GM23248 (cell line): ENCODE measurements around the gene CA5A. TPM values are rescaled to one million over a fixed set of nuclear protein-coding genes. Genes with fewer than 3 reads are reported as not detected.

Experiments used
- DNase-seq: peaks from one replicate; pipeline ENCODE4 v3.0.0-alpha.2; 2015
- H2AFZ ChIP-seq: fragments of 200-600 bp; sonication (generic); 2 replicates; pipeline ENCODE4 v1.6.1; 2016; ENCODE audit warnings: antibody characterized with exemption
- H3F3A ChIP-seq: fragments of 200-600 bp; sonication (generic); 2 replicates; pipeline ENCODE4 v1.6.1; 2016; ENCODE audit warnings: mild to moderate bottlenecking, antibody characterized with exemption, mixed run types; ENCODE audit not compliant: insufficient read depth
- H3K27ac ChIP-seq: fragments of 200-600 bp; sonication (generic); 2 replicates; pipeline ENCODE4 v1.5.1; 2016; ENCODE audit warnings: mild to moderate bottlenecking
- H3K27me3 ChIP-seq: fragments of 200-600 bp; sonication (generic); replicated peaks from 2 replicates; pipeline ENCODE4 v1.6.1; 2016; ENCODE audit warnings: mild to moderate bottlenecking; ENCODE audit not compliant: insufficient read depth
- H3K36me3 ChIP-seq: fragments of 200-600 bp; sonication (generic); 2 replicates; pipeline ENCODE4 v1.6.1; 2016; ENCODE audit warnings: low read depth, mild to moderate bottlenecking
- H3K4me1 ChIP-seq: fragments of 200-600 bp; sonication (generic); 2 replicates; pipeline ENCODE4 v1.6.1; 2016; ENCODE audit warnings: mild to moderate bottlenecking; ENCODE audit not compliant: insufficient read depth
- H3K4me2 ChIP-seq: fragments of 200-600 bp; sonication (generic); one replicate; pipeline ENCODE4 v1.6.1; 2016; ENCODE audit warnings: mild to moderate bottlenecking; ENCODE audit not compliant: unreplicated experiment
- H3K4me3 ChIP-seq: fragments of 200-600 bp; sonication (generic); 2 replicates; pipeline ENCODE4 v1.5.1; 2016; ENCODE audit warnings: mild to moderate bottlenecking
- H3K79me2 ChIP-seq: fragments of 200-600 bp; sonication (generic); 2 replicates; pipeline ENCODE4 v1.6.1; 2016; ENCODE audit warnings: mild to moderate bottlenecking; ENCODE audit not compliant: insufficient read depth
- H3K9ac ChIP-seq: fragments of 200-600 bp; sonication (generic); 2 replicates; pipeline ENCODE4 v1.6.1; 2016; ENCODE audit warnings: mild to moderate bottlenecking
- H3K9me2 ChIP-seq: fragments of 200-600 bp; sonication (generic); 2 replicates; pipeline ENCODE4 v1.6.1; 2016; ENCODE audit warnings: mixed run types, mild to moderate bottlenecking, moderate library complexity; ENCODE audit not compliant: insufficient read depth
- H3K9me3 ChIP-seq: fragments of 200-600 bp; sonication (generic); one replicate; pipeline ENCODE4 v1.6.1; 2017; ENCODE audit warnings: low read depth
- H4K20me1 ChIP-seq: fragments of 200-600 bp; sonication (generic); 2 replicates; pipeline ENCODE4 v1.6.0; 2016; ENCODE audit not compliant: insufficient read depth
- EZH2 ChIP-seq: fragments of 200-600 bp; sonication (generic); IDR thresholded peaks from 2 replicates; pipeline ENCODE4 v1.6.1; 2018; ENCODE audit warnings: antibody characterized with exemption, mild to moderate bottlenecking; ENCODE audit not compliant: insufficient read depth, poor library complexity, severe bottlenecking
- EZH2phosphoT487 ChIP-seq: fragments of 200-600 bp; sonication (generic); IDR thresholded peaks from 2 replicates; pipeline ENCODE4 v1.6.1; 2018; ENCODE audit warnings: antibody characterized with exemption, moderate library complexity, mild to moderate bottlenecking, low read depth; ENCODE audit not compliant: insufficient read depth
- WGBS, 2 experiments: methylation state at CpG; one replicate each; pipeline ENCODE4 v1.1.6; 2015 to 2017; ENCODE audit warnings: low lambda C conversion rate in 2 of 2, low coverage in 1 of 2; ENCODE audit errors: missing lambda C conversion rate in 2 of 2; 5-methylcytosine and 5-hydroxymethylcytosine counted together
- in situ Hi-C: fragments of 300-500 bp; cut with MboI; formaldehyde crosslinking; loops from 2 replicates; pipeline ENCODE4 v1.15.0; 2020
- polyA plus RNA-seq: library from polyadenylated mRNA; unstranded; fragments of >200 nt; fragmentation: Nextera tagmentation; extraction: Ambion mirVana; gene quantifications from 2 replicates; pipeline ENCODE4 v1.2.1, GENCODE V29; 2016
- total RNA-seq: library from RNA; depleted of rRNA; stranded (reverse); fragments of >200 nt; shearing (Covaris generic); gene quantifications from 2 replicates; pipeline ENCODE4 v1.2.3, GENCODE V29; 2014

Gene CA5A
- total and polyA plus RNA-seq, 2 experiments from 2014 or later: not detected

DNA sequence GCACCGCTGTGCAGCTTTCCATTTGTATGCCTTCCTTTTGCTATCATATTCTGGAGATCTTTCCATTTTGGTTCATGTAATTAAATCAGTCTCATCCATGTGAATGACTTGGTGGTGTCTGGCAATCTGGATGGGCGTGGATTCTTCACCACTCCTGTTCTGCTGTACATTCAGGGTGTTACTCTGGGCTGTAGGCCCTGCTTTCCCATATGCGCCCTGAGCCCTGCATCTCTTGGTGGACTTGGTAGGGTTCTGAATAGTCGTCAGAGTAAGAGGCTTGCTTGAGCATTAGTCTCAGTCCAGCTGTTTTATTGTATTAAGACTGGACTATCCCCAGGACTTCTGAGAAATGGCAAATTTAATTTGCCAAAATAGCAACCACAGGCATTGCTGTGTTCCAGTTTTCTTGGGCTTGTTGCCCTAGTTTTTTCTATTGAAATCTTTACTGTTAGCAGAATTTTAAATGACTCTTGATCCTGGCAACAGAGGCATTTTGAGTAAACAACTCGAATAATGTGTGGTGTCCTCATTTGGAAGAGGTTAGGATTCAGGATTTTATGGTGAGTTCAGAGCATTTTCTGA lies 29.8 kb upstream of the CA5A start:
- H3K4me1 ChIP-seq: peaks cover 50% of the 10 kb centered on the region
- H3K79me2 ChIP-seq: peaks cover 89% of the 10 kb centered on the region
- peak overlapping the region; percentile 83 for H3K27ac ChIP-seq
- peaks cover 35% of the 10 kb centered on the region for H3F3A ChIP-seq
- no peak overlapping the region for H3K4me3 ChIP-seq
- no peaks in the 10 kb centered on the region for H3K9me2 ChIP-seq
- H3K9me3 ChIP-seq: no peaks in the 10 kb centered on the region
- in situ Hi-C loops: no loop called here
- no peaks in the 10 kb centered on the region for H4K20me1 ChIP-seq
- H3K9ac ChIP-seq: peak overlapping the region; percentile 73
- H3K4me2 ChIP-seq: peak overlapping the region; percentile 69
- no peak for TF ChIP-seq EZH2
- TF ChIP-seq EZH2phosphoT487: no peak
- DNase-seq: peak; percentile 68
- H3K27me3 ChIP-seq: no peaks in the 10 kb centered on the region
- H3K36me3 ChIP-seq: no peaks in the 10 kb centered on the region; the same call in 1 of the 2 replicates
- peak overlapping the region; percentile 77 for H2AFZ ChIP-seq
- WGBS, 2 experiments: 41 to 49% methylated on average over 5 of the region's 5 CpGs

DNA sequence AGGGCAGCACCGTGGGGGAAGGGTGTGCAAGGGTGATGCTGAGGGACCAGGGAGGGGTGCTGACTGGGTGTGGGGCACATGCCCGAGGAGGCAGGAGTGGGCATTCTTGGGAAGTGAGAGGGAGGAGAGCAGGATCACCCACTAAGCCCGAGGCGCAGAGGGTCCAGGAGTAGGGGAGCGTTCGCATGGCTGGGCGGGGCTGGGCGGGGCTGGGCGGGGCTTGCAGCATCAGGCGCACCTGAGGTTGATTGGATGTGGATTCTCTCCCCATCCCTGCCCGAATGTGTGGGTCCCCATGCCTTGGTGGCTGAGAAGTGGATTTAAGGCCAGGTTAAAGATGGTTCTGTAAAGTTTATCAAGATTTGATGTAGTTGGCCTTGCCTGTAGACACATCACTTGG lies 29.1 kb upstream of the CA5A start:
- DNase-seq: no peak
- Histone ChIP-seq H2AFZ (no peak overlapping the region), H3F3A (peaks cover 33% of the 10 kb centered on the region), H3K36me3 (no peaks in the 10 kb centered on the region; the same call in 1 of the 2 replicates), H3K9me2 (no peaks in the 10 kb centered on the region), H3K9ac (no peak overlapping the region), H3K27me3 (no peaks in the 10 kb centered on the region), H3K9me3 (no peaks in the 10 kb centered on the region), H3K4me2 (no peak overlapping the region), H3K4me3 (no peak overlapping the region), H3K27ac (no peak overlapping the region), H3K79me2 (peaks cover 89% of the 10 kb centered on the region), H4K20me1 (no peaks in the 10 kb centered on the region), H3K4me1 (peaks cover 47% of the 10 kb centered on the region)
- in situ Hi-C loops: no loop called here
- 84 to 100% methylated on average over 1 to 11 of the region's 11 CpGs for WGBS, 2 experiments
- TF ChIP-seq EZH2phosphoT487 (no peak), EZH2 (no peak)

DNA sequence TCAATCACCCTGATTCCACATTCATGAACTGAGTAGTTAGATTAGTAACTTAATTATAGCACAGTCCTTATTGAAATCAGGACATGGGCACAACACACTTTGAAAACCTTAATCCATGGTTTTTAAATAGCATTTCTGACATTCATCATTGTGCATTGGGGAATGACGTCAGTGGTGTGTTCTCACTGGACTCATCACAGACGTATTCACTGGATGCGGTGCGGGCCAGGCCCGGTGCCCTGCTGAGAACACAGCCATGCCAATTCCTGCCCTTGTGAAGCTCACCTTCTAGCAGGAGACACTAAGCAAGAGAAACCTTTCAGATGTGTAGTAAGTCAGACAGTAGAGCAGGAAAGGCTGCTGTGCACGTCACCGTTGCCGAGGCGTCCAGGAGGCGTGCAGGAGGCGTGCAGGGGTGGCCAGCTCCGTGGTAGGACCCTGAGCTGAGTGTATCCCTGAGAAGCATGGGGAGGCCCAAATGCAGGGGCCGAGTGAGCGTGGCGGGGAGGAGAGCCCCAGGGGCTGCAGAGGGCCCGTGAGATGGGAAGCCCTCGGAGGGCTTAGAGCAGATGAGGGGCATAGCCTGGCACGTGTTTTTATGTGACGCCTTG lies 27.8 kb upstream of the CA5A start:
- 82 to 86% methylated on average over 19 of the region's 19 CpGs for WGBS, 2 experiments
- in situ Hi-C loops: no loop called here

DNA sequence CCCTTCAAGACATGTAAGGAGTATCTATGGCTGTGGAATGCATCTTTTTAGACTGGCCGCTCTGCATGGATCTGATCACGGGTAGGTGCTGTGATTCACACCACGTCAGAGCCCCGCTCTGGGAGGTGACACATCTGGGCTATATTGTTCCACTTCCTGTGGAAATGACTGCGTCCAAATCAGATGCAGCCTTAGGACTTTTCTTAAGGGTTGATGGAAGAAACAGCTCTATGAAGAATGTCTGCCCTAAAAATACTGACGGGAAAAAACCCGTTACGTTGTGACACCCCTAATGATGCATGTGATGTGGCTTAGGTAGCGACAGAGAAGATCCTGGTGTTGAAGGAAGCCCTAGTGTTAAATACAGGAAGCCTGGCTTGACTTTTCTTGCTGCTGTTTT lies 27.1 kb upstream of the CA5A start:
- TF ChIP-seq EZH2 (no peak), EZH2phosphoT487 (no peak)
- peak overlapping the region; percentile 30 for H3K4me3 ChIP-seq
- 7 to 8% methylated on average over 9 of the region's 9 CpGs for WGBS, 2 experiments
- H3K9ac ChIP-seq: peak overlapping the region; percentile 73
- peaks cover 93% of the 10 kb centered on the region for H3K79me2 ChIP-seq
- H3K9me2 ChIP-seq: no peaks in the 10 kb centered on the region
- peaks cover 33% of the 10 kb centered on the region for H3K4me1 ChIP-seq
- peak overlapping the region; percentile 90 for H3K27ac ChIP-seq
- H3K4me2 ChIP-seq: peak overlapping the region; percentile 69
- H3K36me3 ChIP-seq: no peaks in the 10 kb centered on the region; the same call in 1 of the 2 replicates
- no peaks in the 10 kb centered on the region for H3K9me3 ChIP-seq
- no peaks in the 10 kb centered on the region for H4K20me1 ChIP-seq
- in situ Hi-C loops: no loop called here
- peak; percentile 97 for DNase-seq
- no peaks in the 10 kb centered on the region for H3K27me3 ChIP-seq
- peaks cover 28% of the 10 kb centered on the region for H3F3A ChIP-seq
- peak overlapping the region; percentile 71 for H2AFZ ChIP-seq

More for the DNA sequence above, 27.8 kb upstream of the CA5A start:
- Histone ChIP-seq H3K4me2 (peak overlapping the region; percentile 69), H3K27me3 (no peaks in the 10 kb centered on the region), H2AFZ (no peak overlapping the region), H3K4me3 (no peak overlapping the region; the same call in 1 of the 2 replicates), H3K36me3 (no peaks in the 10 kb centered on the region; the same call in 1 of the 2 replicates), H4K20me1 (no peaks in the 10 kb centered on the region), H3K9me3 (no peaks in the 10 kb centered on the region), H3F3A (peaks cover 28% of the 10 kb centered on the region), H3K9me2 (no peaks in the 10 kb centered on the region), H3K9ac (peak overlapping the region; percentile 73), H3K4me1 (peaks cover 41% of the 10 kb centered on the region), H3K27ac (peak overlapping the region; percentile 90), H3K79me2 (peaks cover 91% of the 10 kb centered on the region)
- TF ChIP-seq EZH2 (no peak), EZH2phosphoT487 (no peak)
- DNase-seq: peak; percentile 20
